A673 (cell line): ENCODE measurements around the gene ZBTB20. TPM values are rescaled to one million over a fixed set of nuclear protein-coding genes. Genes with fewer than 3 reads are reported as not detected.

ENCODE experiments used
- BruUV-seq: library from RNA; stranded (reverse); fragments of 400-500 nt; replicated peaks from 2 replicates; lab custom pipeline; 2021; lab: Mats Ljungman, UMichigan
- CTCF ChIA-PET: fragments of 300-600 bp; sonication (Branson Sonifier 250); formaldehyde crosslinking; loops from one replicate; lab custom pipeline; 2022; ENCODE audit warnings: antibody characterized with exemption; lab: Charles Lee
- POLR2A ChIA-PET: fragments of 300-600 bp; sonication (Branson Sonifier 250); formaldehyde crosslinking; loops from one replicate; lab custom pipeline; 2022; ENCODE audit warnings: antibody characterized with exemption; ENCODE audit not compliant: low non-redundant PET; lab: Charles Lee
- DNase-seq: peaks from one replicate; pipeline ENCODE4 v3.0.0-alpha.2; 2015; ENCODE audit warnings: low spot score
- H3K27ac ChIP-seq: fragments of 200-600 bp; sonication (generic); 2 replicates; pipeline ENCODE4 v1.5.1; 2016; ENCODE audit warnings: mixed run types, low read depth, mild to moderate bottlenecking, mixed read lengths, antibody characterized with exemption, low read length; ENCODE audit not compliant: poor library complexity, severe bottlenecking
- H3K27me3 ChIP-seq: fragments of 200-600 bp; sonication (generic); replicated peaks from 2 replicates; pipeline ENCODE4 v1.6.1; 2017; ENCODE audit warnings: mixed run types, low read depth, mild to moderate bottlenecking, mixed read lengths, antibody characterized with exemption, low read length; ENCODE audit not compliant: insufficient read depth, poor library complexity
- H3K36me3 ChIP-seq: fragments of 200-600 bp; sonication (generic); 2 replicates; pipeline ENCODE4 v1.6.1; 2016; ENCODE audit warnings: mixed run types, mild to moderate bottlenecking, mixed read lengths, antibody characterized with exemption, low read length; ENCODE audit not compliant: insufficient read depth, poor library complexity, severe bottlenecking
- H3K4me1 ChIP-seq: fragments of 200-600 bp; sonication (generic); 2 replicates; pipeline ENCODE4 v1.6.1; 2017; ENCODE audit warnings: mixed run types, mild to moderate bottlenecking, mixed read lengths, antibody characterized with exemption, low read length; ENCODE audit not compliant: insufficient read depth, poor library complexity, severe bottlenecking
- H3K4me3 ChIP-seq: fragments of 200-600 bp; sonication (generic); 2 replicates; pipeline ENCODE4 v1.5.1; 2016; ENCODE audit warnings: low read depth, mixed run types, mild to moderate bottlenecking, mixed read lengths, low read length; ENCODE audit not compliant: poor library complexity, severe bottlenecking
- H3K9me3 ChIP-seq: fragments of 200-600 bp; sonication (generic); 2 replicates; pipeline ENCODE4 v1.6.1; 2016; ENCODE audit warnings: mixed run types, low read depth, mild to moderate bottlenecking, mixed read lengths, antibody characterized with exemption, low read length; ENCODE audit not compliant: poor library complexity, severe bottlenecking
- CTCF ChIP-seq: fragments of 300-800, 200-600 bp; sonication (generic); conservative IDR thresholded peaks from 2 replicates; pipeline ENCODE4 v1.5.1; 2017; ENCODE audit warnings: low read depth, mild to moderate bottlenecking, antibody characterized with exemption, low read length, moderate library complexity, mixed read lengths
- EZH2 ChIP-seq: fragments of 200-600 bp; sonication (generic); IDR thresholded peaks from 2 replicates; pipeline ENCODE4 v1.6.1; 2017; ENCODE audit warnings: borderline replicate concordance, low read depth, mild to moderate bottlenecking, mixed read lengths, antibody characterized with exemption, low read length; ENCODE audit not compliant: poor library complexity, severe bottlenecking
- intact Hi-C: fragments of 100-400 bp; cut with micrococcal nuclease; formaldehyde crosslinking; loops from one replicate; pipeline ENCODE4 v1.10.0; 2022; ENCODE audit not compliant: unreplicated experiment
- total RNA-seq: library from RNA; stranded (reverse); gene quantifications from 2 replicates; pipeline ENCODE4 v1.2.3, GENCODE V29; 2021

Gene ZBTB20
- total RNA-seq, 1 experiment from 2014 or later: 13.5 TPM

GRCh38 chr3:115120597-115120996, 26.5 kb downstream of the ZBTB20 start:
- ChIA-PET CTCF (no interaction called here), POLR2A (no interaction called here)
- no peaks in the 10 kb centered on the region for H3K27me3 ChIP-seq
- no peaks in the 10 kb centered on the region for H3K4me1 ChIP-seq
- H3K36me3 ChIP-seq: no peaks in the 10 kb centered on the region
- no peak overlapping the region for H3K27ac ChIP-seq
- no peak for TF ChIP-seq EZH2
- no peak for TF ChIP-seq CTCF
- BruUV-seq: no TSS peak
- no peaks in the 10 kb centered on the region for H3K9me3 ChIP-seq
- DNase-seq: no peak
- no peak overlapping the region for H3K4me3 ChIP-seq
- intact Hi-C loops: no loop called here

- ChIA-PET CTCF (no interaction called here), POLR2A (no interaction called here)
- DNase-seq: no peak
- Histone ChIP-seq H3K27me3 (no peaks in the 10 kb centered on the region), H3K4me1 (no peaks in the 10 kb centered on the region), H3K9me3 (no peaks in the 10 kb centered on the region), H3K27ac (no peak overlapping the region), H3K4me3 (no peak overlapping the region), H3K36me3 (no peaks in the 10 kb centered on the region)
- TF ChIP-seq EZH2 (no peak), CTCF (no peak)
- no TSS peak for BruUV-seq
- intact Hi-C loops: no loop called here
Observed at GRCh38 chr3:115113367-115113766, 33.7 kb downstream of the ZBTB20 start.

- no peak for DNase-seq
- Histone ChIP-seq H3K4me3 (no peak overlapping the region), H3K27ac (no peak overlapping the region), H3K36me3 (no peaks in the 10 kb centered on the region), H3K27me3 (no peaks in the 10 kb centered on the region), H3K9me3 (no peaks in the 10 kb centered on the region), H3K4me1 (no peaks in the 10 kb centered on the region)
- intact Hi-C loops: no loop called here
- BruUV-seq: no TSS peak
- ChIA-PET POLR2A (no interaction called here), CTCF (no interaction called here)
- no peak for TF ChIP-seq CTCF
- no peak for TF ChIP-seq EZH2
Observed at GRCh38 chr3:115111632-115112031, 35.5 kb downstream of the ZBTB20 start.
